Colonic mucosa (tissue), 4 donors: ENCODE measurements around the gene SLC16A8. TPM values are rescaled to one million over a fixed set of nuclear protein-coding genes. Genes with fewer than 3 reads are reported as not detected.
A peak's percentile ranks its signal among the peaks of the same experiment; 100 is the strongest.
"Not testable (repeated sequence)": the region's sequence is repeated elsewhere in the genome, so short reads cannot be mapped to it uniquely, and the experiment has no call there.

Experiments used
- DNase-seq: peaks from one replicate; pipeline ENCODE4 v3.0.0-alpha.2; 2020
- H3K27ac ChIP-seq: fragments of 200-600 bp; one replicate; pipeline ENCODE4 v1.8.0; 2021
- H3K27me3 ChIP-seq: fragments of 200-600 bp; one replicate; pipeline ENCODE4 v1.8.0; 2021
- H3K36me3 ChIP-seq: fragments of 200-600 bp; one replicate; pipeline ENCODE4 v1.8.0; 2021
- H3K4me1 ChIP-seq: fragments of 200-600 bp; one replicate; pipeline ENCODE4 v1.8.0; 2021; ENCODE audit warnings: mild to moderate bottlenecking
- H3K4me3 ChIP-seq: fragments of 200-600 bp; one replicate; pipeline ENCODE4 v1.8.0; 2021
- H3K9ac ChIP-seq, 2 donors: one replicate each; pipeline ENCODE4 v1.7.0; 2013; ENCODE audit warnings: control low read depth in 2 of 2, low read depth in 2 of 2, low read length in 2 of 2
- H3K9me3 ChIP-seq: fragments of 200-600 bp; one replicate; pipeline ENCODE4 v1.8.0; 2021
- CTCF ChIP-seq: fragments of 200-600 bp; IDR thresholded peaks from one replicate; pipeline ENCODE4 v1.8.0; 2022; ENCODE audit warnings: antibody characterized with exemption, mild to moderate bottlenecking
- intact Hi-C: fragments of 100-400 bp; cut with DNase I; formaldehyde crosslinking; loops from one replicate; pipeline ENCODE4 v1.14.1; 2022
- total RNA-seq, 2 donors: library from RNA; stranded (reverse); fragmentation: NEBNext Ultra II Directional in 1 of 2; extraction: Animal tissue kit (Norgen Biotek cat#: 25700) in 1 of 2; gene quantifications; one replicate each; pipeline ENCODE4 v1.2.1, GENCODE V29; 2021
- donor health status: healthy.
- donor health status: DM: no; HTN: no; CAD: no.
- donor health status: DM: no; HTN: no; CAD: no.

SLC16A8 gene
- total RNA-seq, 2 donors from 2014 or later, result 0.27 TPM; not detected in 1

- Histone ChIP-seq H3K4me3 (no peak overlapping the region), H3K27me3 (no peaks in the 10 kb centered on the region), H3K9me3 (no peaks in the 10 kb centered on the region), H3K36me3 (no peaks in the 10 kb centered on the region), H3K27ac (no peak overlapping the region), H3K4me1 (peaks cover 4% of the 10 kb centered on the region), H3K9ac (no peak overlapping the region)
- intact Hi-C loops, result no loop called here
- no peak for DNase-seq
- TF ChIP-seq CTCF, result no peak
Measured at GRCh38 chr22:38125038-38125610, 41.1 kb upstream of the SLC16A8 start.

- Histone ChIP-seq H3K27ac (no peak overlapping the region), H3K4me3 (no peak overlapping the region), H3K27me3 (no peaks in the 10 kb centered on the region), H3K9me3 (no peaks in the 10 kb centered on the region), H3K9ac (no peak overlapping the region), H3K4me1 (peaks cover 7% of the 10 kb centered on the region), H3K36me3 (no peaks in the 10 kb centered on the region)
- DNase-seq, result no peak
- TF ChIP-seq CTCF, result no peak
- intact Hi-C loops, result no loop called here
Measured at GRCh38 chr22:38124236-38124974, 40.4 kb upstream of the SLC16A8 start.

- Histone ChIP-seq H3K27ac (no peak overlapping the region), H3K9ac (no peak overlapping the region), H3K27me3 (no peaks in the 10 kb centered on the region), H3K36me3 (no peaks in the 10 kb centered on the region), H3K4me1 (peaks cover 7% of the 10 kb centered on the region), H3K9me3 (no peaks in the 10 kb centered on the region), H3K4me3 (no peak overlapping the region)
- intact Hi-C loops, result no loop called here
- TF ChIP-seq CTCF, result no peak
- no peak for DNase-seq
Measured at GRCh38 chr22:38122616-38123015, 38.6 kb upstream of the SLC16A8 start.

GRCh38 chr22:38120359-38121110 is 36.6 kb upstream of the SLC16A8 start:
- Histone ChIP-seq H3K27me3 (no peaks in the 10 kb centered on the region), H3K36me3 (no peaks in the 10 kb centered on the region), H3K4me1 (peaks cover 7% of the 10 kb centered on the region), H3K4me3 (no peak overlapping the region), H3K9ac (no peak overlapping the region), H3K9me3 (no peaks in the 10 kb centered on the region), H3K27ac (no peak overlapping the region)
- DNase-seq, result peak; percentile 52
- intact Hi-C loops, result no loop called here
- no peak for TF ChIP-seq CTCF

GRCh38 chr22:38118747-38119146 is 34.8 kb upstream of the SLC16A8 start:
- not testable (repeated sequence) for H3K9me3 ChIP-seq, H3K27me3 ChIP-seq, H3K27ac ChIP-seq, H3K4me1 ChIP-seq, H3K4me3 ChIP-seq, DNase-seq, H3K9ac ChIP-seq, H3K36me3 ChIP-seq
- intact Hi-C loops, result loop anchor here (10.0 kb wide), 2 partner anchors 116 to 236 kb away; no protein-coding TSS in a partner anchor
